Middle frontal gyrus (tissue), 1 donor: ENCODE measurements around the gene FAM237B.
A peak's percentile ranks its signal among the peaks of the same experiment; 100 is the strongest.
"Not testable (repeated sequence)": the region's sequence is repeated elsewhere in the genome, so short reads cannot be mapped to it uniquely, and the experiment has no call there.

ENCODE experiments used
- DNase-seq: peaks from one replicate; pipeline ENCODE4 v3.0.0-alpha.2; 2015; ENCODE audit warnings: low spot score; ENCODE audit errors: extremely low spot score

The FAM237B gene

DNA sequence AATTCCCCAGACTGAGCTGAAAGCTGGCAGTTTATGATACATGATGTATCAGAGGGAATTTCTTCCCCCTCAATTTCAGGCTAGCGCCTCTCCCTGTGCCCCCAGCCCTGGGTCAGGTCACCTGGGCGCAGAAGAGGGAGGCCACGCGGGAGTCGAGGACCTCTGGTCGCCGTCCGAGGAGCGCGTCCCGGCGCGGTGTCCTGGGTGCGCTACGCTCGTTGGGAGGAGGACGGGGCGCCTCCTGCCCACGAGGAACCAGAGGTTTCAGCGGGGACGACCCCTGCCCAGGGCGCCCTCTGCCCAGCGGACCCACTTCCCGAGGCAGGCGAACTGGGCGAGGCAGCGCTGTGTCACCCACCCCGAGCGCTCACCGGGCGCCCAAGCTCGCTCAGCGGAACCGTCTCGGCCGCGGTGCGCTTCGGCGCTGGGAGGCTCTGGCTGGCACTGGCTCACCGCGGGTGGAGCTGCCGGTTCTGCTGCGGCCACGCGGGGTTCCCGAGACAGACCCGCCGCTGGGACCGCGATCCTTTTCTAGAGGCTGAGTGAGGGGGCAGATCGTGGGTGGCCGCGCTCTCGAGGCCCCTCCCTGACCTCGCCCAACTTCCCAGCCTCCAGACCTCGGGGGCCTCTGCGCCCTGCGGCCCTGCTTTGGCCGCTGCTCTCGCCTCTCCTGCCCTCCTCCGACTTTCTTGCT lies at the start of gene FAM237B:
TSS of gene FAM237B (minus strand) at position 504 of the 694 bp plus-strand sequence. CDS start 1,556 bp downstream, outside the sequence.
- DNase-seq = no peak

DNA sequence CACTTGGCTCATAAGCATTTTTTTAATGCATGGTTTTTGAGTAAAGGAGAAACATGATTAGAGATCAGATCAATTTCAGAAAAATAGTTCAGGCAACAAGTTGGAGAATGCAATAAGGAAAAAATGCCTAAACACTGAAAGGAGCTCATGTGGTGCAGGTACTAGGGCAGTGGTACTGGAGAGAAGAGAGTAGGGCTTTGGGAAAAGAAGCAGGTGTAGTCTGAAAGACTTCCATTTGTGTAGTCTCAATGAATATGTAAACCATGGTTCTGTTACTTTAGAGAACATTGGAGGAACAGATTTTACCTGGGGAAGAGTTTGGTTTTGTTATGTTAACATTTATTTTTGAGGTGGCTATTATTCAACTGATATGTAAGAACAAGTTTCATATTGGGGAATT lies 30.9 kb upstream of the FAM237B start:
- no peak for DNase-seq

- DNase-seq = not testable (repeated sequence)
Measured at GRCh38 chr7:90350032-90350431, 28.9 kb upstream of the FAM237B start.

DNA sequence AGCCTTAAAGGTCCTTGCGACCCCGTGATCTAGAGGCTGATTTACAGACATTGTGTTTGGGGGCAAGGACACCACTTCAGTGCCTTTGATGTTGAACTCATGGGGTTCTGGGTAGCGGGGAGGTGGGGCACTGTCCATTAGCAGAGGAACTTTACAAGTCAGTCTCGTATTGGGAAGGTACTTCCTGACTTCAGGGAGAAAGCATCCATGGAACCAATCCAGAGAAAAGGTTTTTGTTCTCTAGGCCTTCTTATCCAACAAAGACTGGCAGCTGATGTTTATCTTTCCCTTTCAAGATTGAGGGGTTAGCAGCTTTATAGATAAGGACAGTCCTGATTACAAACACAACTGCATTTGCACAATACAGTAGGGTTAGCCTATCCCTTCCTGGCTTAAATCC lies 28.2 kb upstream of the FAM237B start:
- DNase-seq = no peak

DNA sequence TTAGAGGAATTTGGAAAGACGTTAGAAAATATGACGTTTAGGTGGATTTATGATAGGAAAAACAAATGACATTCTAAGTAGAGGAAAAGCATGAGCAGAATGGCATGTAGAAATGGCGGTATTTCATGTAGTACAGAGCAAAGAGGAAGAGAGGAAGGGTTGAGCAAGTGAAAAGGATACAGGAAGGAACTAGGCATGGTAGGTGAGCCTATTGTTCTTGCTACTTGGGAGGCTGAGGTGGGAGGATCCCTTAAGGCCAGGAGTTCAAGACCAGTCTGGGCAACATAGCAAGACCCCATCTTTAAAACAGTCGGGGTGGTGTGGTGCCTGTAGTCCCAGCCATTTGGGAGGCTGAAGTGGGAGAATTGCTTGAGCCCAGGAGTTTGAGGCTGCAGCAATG lies 26.7 kb upstream of the FAM237B start:
- DNase-seq = no peak

DNA sequence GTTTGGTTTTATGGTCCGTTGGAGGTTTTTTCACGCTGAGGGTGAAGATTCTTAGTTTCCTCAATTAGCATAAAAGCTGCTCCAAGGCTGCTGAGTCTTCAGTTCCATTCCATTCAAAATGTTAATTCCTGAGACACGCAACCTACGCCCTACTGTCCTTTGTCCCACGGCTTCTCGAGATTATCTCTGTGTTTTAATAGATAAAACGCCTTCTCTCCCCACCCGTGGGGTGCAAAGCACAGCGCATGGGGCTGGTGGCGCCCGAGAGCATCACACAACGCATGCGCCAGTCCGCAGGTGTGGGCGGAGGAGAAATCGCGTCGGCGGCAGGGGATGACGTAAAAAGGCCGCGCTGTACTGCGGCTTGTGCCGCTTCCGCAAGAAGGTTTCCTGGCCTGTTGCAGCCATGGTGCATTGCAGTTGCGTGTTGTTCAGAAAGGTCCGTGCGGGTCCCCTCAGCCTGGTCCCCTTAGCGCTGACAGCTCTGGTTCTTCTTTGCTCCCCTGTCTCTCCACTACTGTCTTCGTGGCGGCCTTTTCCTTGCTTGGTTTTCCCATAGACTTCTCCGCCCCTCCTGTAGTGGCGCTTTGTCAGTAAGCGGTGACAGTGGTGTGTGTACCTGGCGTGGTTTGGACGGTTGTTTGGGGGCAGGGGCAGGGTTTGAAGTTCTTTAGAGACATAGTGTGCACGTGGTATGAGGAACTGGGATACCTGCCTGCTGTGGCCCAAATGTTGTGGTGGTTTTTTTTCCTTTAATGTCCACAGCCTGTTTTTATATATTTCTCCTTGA lies 25.4 kb upstream of the FAM237B start, which contains the start of gene GTPBP10:
TSS of gene GTPBP10 (plus strand) at position 381 of the 790 bp plus-strand sequence. CDS start at position 407, 26 bp downstream.
- DNase-seq = peak; percentile 91

DNA sequence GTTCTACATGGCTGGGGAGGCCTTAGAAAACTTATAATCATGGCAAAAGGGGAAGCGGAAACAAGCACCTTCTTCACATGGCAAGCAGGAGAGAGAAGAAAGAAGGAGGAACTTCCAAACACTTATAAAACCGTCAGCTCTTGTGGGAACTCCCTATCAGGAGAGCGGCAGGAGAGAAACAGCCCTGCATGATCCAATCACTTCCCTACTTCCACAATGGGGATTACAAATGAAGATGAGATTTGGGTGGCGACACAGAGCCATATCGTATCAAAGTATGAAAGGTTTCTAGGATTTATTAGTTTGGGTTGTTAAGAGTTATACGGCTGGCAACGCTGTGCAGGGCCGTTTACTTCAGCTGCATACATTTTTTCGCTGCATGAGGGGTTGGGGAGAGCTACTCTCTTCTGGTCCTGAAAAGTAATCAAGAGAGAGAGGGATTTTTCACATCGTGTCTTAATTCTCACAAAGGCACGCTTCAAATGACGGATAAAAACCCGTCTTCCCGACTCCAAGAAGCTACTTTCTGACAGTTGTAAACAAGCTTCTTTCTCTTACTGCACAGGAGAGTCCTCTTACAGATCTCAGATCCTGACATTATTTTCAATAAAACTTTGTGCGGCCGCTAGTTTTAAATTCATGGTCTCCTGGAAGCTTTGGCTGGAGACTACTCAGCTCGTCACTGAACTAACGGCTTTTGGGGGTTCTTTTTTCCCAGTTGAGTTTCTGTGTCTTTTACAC lies 24.7 kb upstream of the FAM237B start:
- no peak for DNase-seq

GRCh38 chr7:90345016-90345415 lies 23.9 kb upstream of the FAM237B start:
- no peak for DNase-seq

- no peak for DNase-seq
Measured at GRCh38 chr7:90337106-90337505, 16.0 kb upstream of the FAM237B start.

- DNase-seq = not testable (repeated sequence)
Measured at GRCh38 chr7:90334926-90335325, 13.8 kb upstream of the FAM237B start.

DNA sequence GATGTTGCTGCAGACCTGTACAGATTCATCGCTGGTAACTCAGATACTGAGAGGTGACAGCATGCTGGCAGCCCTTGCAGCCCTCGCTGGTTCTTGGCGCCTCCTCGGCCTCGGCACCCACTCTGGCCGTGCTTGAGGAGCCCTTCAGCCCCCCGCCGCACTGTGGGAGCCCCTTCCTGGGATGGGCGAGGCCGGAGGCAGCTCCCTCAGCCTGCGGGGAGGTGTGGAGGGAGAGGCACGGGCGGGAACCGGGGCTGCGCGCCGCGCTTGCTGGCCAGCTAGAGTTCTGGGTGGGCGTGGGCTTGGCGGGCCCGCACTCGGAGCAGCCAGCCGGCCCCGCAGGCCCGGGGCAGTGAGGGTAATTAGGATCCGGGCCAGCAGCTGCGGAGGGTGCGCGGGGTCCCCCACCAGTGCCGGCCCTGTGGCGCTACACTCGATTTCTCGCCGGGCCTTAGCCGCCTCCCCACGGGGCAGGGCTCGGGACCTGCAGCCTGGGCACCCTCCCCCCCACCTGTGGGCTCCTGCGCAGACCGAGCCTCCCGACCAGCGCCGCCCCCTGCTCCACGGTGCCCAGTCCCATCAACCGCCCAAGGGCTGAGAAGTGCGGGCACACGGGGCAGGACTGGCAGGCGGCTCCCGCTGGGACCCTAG lies 13.2 kb upstream of the FAM237B start:
- no peak for DNase-seq

DNA sequence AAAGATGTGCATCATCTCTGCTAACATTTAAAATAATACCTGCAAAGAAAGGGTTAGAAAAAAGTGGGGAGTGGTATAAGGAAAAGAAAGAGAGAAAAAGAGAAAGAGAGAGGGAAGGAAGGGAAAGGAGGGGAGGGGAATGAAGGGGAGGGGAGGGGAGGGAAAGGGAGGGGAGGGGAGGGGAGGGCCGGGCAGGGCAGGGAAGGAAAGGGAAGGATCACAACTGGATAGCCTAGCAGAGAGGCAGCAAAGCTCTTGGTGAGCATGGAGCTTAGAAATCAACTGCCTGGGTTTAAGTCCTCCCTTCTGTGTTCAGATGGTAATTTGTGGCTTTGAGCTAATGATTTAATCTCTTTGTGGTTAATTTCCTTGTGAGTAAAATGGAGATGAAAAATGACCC lies 5.4 kb upstream of the FAM237B start:
- DNase-seq = no peak

GRCh38 chr7:90322837-90323236 lies 1.7 kb upstream of the FAM237B start:
- DNase-seq = no peak

DNA sequence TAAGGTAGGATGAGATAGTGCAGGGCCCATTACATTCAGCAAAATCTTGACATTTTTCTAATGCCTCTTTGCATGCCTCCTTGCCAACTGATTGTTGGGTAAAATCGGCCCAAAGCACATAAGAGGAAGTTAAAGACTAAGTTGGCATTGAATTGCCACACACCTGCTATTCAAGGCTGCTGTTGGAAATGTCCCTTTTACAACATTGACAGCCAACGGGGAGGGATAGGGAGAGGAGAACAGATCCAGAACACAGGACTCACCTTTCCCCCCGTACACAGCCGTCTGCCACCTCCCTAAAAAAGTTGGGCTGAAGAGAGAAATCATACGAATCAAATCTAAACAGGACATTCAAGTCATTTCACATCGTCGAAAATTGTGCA lies 695 bp downstream of the FAM237B start:
- no peak for DNase-seq

DNA sequence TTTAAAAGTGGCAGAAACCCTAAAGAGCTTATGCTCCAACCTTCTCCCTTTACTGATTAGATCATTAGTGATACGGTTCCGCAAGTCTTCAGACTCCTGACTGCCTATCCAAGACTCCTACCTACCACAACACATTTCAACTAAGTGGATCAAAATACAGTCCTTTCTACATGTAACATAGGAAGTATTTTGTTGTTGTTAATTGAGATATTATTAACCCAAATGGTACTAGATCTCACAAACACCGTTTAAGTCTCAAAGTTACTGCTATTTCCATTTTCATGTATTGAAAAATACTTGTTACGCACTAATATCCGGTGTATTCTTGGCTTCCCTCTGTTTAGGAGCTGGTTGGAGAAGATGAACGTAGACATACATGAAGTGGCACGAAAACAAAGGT lies 1.1 kb downstream of the FAM237B start:
- no peak for DNase-seq

DNA sequence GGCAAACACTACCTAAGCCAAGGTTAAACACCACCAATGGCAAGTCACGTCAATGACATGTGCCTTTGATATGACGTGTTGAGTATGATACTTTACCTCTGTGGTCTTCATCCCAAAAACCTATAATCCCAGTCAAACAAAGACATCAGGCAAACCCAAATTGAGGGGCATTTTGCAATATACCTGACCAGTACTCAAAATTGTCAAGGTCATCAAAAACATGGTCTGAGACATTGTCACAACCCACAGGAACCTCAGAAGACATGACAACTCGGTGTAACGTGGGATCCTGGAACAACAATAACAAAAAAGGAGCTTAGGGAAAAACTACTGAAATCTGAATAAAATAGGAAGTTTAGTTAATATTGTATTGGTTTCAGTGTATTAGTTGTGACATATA lies 7.2 kb downstream of the FAM237B start:
- no peak for DNase-seq

GRCh38 chr7:90312745-90313144 lies 8.4 kb downstream of the FAM237B start:
- DNase-seq = no peak

DNA sequence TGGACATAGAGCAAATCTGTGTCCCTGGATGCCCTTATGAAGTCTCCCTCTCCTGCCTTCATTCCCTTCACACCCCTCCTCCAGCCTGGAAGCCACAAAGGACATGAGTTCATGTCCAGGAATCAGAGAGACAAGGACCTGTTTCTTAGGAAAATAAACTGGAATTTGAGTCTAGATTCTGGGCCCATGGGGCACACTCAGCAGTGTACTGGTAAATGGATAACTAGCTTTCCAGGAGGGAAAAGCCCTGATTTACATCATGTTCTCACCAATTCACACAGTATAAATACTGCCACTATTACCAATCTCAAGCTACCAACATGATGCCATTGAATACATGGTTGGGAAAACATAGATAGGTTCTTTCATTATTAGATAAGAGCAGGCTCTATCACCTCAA lies 9.9 kb downstream of the FAM237B start:
- DNase-seq = no peak

- DNase-seq = no peak
Measured at GRCh38 chr7:90309872-90310271, 11.2 kb downstream of the FAM237B start.

GRCh38 chr7:90303241-90303640 lies 17.9 kb downstream of the FAM237B start:
- DNase-seq = no peak
